GM13976 (cell line): ENCODE data around the gene COL13A1.

ENCODE experiments used
- DNase-seq: peaks from one replicate; pipeline ENCODE4 v3.0.0; 2012; ENCODE audit warnings: low spot score
- in situ Hi-C: fragments of 300-500 bp; cut with MboI; formaldehyde crosslinking; loops from one replicate; pipeline ENCODE4 v1.12.0; 2022; ENCODE audit warnings: low sequenced_read_pairs, mixed read lengths, inconsistent platforms; ENCODE audit not compliant: unreplicated experiment
- TF ChIP-seq, protein P1 (sequence below): IDR thresholded peaks from 2 replicates; pipeline ENCODE4 v1.5.1; 2012; ENCODE audit warnings: borderline replicate concordance, mild to moderate bottlenecking; ENCODE audit not compliant: insufficient read depth; ENCODE audit errors: extremely low read depth, missing control alignments, control extremely low read depth

Gene COL13A1

DNA sequence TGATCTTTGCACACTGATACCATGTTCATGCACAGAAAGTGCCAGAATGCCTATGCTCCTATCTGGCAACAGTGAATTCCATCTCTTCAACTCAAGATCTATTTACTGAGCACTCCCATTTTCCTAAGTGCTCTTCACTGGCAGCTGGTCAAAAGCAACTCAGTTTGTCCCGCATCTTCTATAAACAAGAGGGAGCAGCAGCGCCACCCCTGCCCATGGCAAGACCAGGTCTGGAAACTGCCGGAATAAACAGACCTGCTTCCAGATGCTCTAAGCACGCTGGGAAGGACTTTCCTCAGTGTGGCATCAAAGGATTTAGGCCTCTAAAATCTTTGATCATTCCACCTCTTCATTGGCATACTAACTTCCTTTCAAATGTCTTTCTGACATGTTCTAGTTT is 146.6 kb downstream of the COL13A1 start:
- in situ Hi-C loops = no loop called here
- no peak for DNase-seq
- TF ChIP-seq, protein P1, sequence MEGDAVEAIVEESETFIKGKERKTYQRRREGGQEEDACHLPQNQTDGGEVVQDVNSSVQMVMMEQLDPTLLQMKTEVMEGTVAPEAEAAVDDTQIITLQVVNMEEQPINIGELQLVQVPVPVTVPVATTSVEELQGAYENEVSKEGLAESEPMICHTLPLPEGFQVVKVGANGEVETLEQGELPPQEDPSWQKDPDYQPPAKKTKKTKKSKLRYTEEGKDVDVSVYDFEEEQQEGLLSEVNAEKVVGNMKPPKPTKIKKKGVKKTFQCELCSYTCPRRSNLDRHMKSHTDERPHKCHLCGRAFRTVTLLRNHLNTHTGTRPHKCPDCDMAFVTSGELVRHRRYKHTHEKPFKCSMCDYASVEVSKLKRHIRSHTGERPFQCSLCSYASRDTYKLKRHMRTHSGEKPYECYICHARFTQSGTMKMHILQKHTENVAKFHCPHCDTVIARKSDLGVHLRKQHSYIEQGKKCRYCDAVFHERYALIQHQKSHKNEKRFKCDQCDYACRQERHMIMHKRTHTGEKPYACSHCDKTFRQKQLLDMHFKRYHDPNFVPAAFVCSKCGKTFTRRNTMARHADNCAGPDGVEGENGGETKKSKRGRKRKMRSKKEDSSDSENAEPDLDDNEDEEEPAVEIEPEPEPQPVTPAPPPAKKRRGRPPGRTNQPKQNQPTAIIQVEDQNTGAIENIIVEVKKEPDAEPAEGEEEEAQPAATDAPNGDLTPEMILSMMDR = no peak

- TF ChIP-seq, protein P1 = no peak
- in situ Hi-C loops = no loop called here
- DNase-seq = no peak
These were observed 148.1 kb downstream of the COL13A1 start for GRCh38 chr10:69949770-69950169.

GRCh38 chr10:69951658-69952057 is 150.0 kb downstream of the COL13A1 start:
- DNase-seq = no peak
- TF ChIP-seq, protein P1 = no peak
- in situ Hi-C loops = no loop called here

- no peak for DNase-seq
- in situ Hi-C loops = no loop called here
- TF ChIP-seq, protein P1 = no peak
These were observed 150.5 kb downstream of the COL13A1 start for GRCh38 chr10:69952069-69952800.

DNA sequence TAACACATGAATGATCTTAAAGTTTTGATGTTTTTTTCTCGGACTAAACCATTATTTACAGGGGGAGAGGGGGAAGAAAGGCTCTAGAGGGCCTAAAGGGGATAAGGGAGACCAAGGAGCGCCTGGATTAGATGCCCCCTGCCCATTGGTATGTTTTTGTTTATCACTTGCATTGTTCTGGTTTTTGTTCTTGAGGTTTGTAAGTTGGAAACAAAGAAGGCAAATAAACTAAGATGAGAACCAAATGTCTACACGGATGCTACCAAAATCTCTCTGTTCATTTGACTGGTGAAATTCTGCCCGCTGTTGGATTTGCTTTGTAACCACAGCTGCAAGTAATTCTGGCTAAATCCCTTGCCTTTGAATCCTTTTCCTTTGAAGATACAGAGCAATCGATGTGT is 151.1 kb downstream of the COL13A1 start:
- no peak for DNase-seq
- in situ Hi-C loops = no loop called here
- TF ChIP-seq, protein P1 = no peak

DNA sequence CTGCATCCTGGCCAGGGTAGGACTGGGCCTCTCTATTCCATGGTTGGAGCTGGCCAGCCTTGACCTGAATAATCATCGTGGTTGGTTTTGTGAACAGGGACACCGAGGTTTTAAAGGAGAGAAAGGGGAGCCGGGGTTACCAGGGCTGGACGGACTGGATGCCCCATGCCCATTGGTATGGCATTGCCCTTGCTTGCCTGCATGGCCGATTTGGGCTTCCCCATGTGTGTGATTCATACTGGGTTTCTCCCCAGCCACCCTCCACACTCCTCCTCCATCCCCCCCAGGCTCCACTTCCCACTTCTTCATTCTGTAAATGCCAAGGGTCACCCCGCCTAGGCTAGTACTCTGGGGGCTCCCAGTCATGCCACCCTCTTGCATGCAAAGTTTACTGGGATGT is 152.1 kb downstream of the COL13A1 start:
- in situ Hi-C loops = no loop called here
- TF ChIP-seq, protein P1 = no peak
- DNase-seq = no peak
